HepG2 (cell line): ENCODE measurements around the gene STK32A. TPM values are rescaled to one million over a fixed set of nuclear protein-coding genes. Genes with fewer than 3 reads are reported as not detected.

ENCODE experiments used
- ATAC-seq: fragments of 200-7000 bp; cut with Tn5 transposase; 3 replicates; pipeline ENCODE4 v1.9.1; 2020; ENCODE audit warnings: mild to moderate bottlenecking, moderate library complexity
- BruUV-seq: library from RNA; stranded (reverse); fragments of 400-500 nt; replicated peaks from 2 replicates; lab custom pipeline; 2021; lab: Mats Ljungman, UMichigan
- CTCF ChIA-PET: fragments of 300-600 bp; formaldehyde crosslinking; extraction: SDS; loops from one replicate; lab custom pipeline; 2021; ENCODE audit warnings: low total read pairs, inconsistent platforms, low intra/inter-chr PET ratio; lab: Yijun Ruan, JAX
- POLR2A ChIA-PET: fragments of 350-600 bp; sonication (Branson Sonifier 250); formaldehyde crosslinking; loops from one replicate; lab custom pipeline; 2020; ENCODE audit warnings: antibody characterized with exemption, inconsistent platforms; lab: Yijun Ruan, JAX
- DNase-seq: peaks from one replicate; pipeline ENCODE4 v3.0.0-alpha.2; 2015; ENCODE audit warnings: low spot score
- FAIRE-seq: peaks from 3 replicates; lab custom pipeline; 2011; peaks lifted over from hg19 to GRCh38; lab: Jason Lieb, UNC
- H2AFZ ChIP-seq: one replicate; pipeline ENCODE4 v1.6.1; 2011; ENCODE audit warnings: low read length, inconsistent platforms
- H3K27ac ChIP-seq: fragments of 300-600 bp; 3 replicates; pipeline ENCODE4 v1.8.0; 2011; ENCODE audit warnings: mixed run types, mild to moderate bottlenecking, mixed read lengths, low read length, inconsistent platforms; ENCODE audit not compliant: insufficient read depth; ENCODE audit errors: extremely low read length
- H3K27me3 ChIP-seq, 2 experiments: fragments of 200-600 bp in 1 of 2; 2 replicates in 1 of 2; 3 replicates in 1 of 2; pipeline versions ENCODE4 v1.6.0 to v1.8.0; 2011; ENCODE audit warnings: low read length in 2 of 2, mild to moderate bottlenecking in 2 of 2, moderate library complexity in 2 of 2, inconsistent platforms in 1 of 2; ENCODE audit not compliant: insufficient read depth in 2 of 2, control insufficient read depth in 1 of 2
- H3K36me3 ChIP-seq, 2 experiments: fragments of 200-600 bp in 1 of 2; replicated peaks in 1 of 2; 2 replicates in 1 of 2; 3 replicates in 1 of 2; pipeline versions ENCODE4 v1.5.1 to v1.8.0; 2011; ENCODE audit warnings: low read length in 2 of 2, inconsistent platforms in 1 of 2; ENCODE audit not compliant: insufficient read depth in 2 of 2, control insufficient read depth in 1 of 2
- H3K4me1 ChIP-seq: 2 replicates; pipeline ENCODE4 v1.5.1; 2012; ENCODE audit warnings: low read length, inconsistent platforms; ENCODE audit not compliant: insufficient read depth
- H3K4me2 ChIP-seq: 2 replicates; pipeline ENCODE4 v1.6.0; 2011; ENCODE audit warnings: low read depth, low read length, inconsistent platforms
- H3K4me3 ChIP-seq, 3 experiments: fragments of 200-600 bp in 1 of 3; sonication (generic), shearing (Covaris generic) in 1 of 3; replicated peaks in 1 of 3; 2 replicates each; pipeline ENCODE4 v1.5.1; 2011 to 2016; ENCODE audit warnings: low read length in 3 of 3, inconsistent platforms in 2 of 3, low read depth in 2 of 3, mild to moderate bottlenecking in 2 of 3, control low read depth in 1 of 3, mixed read lengths in 1 of 3; ENCODE audit not compliant: insufficient read depth in 1 of 3
- H3K79me2 ChIP-seq: one replicate; pipeline ENCODE4 v1.6.1; 2011; ENCODE audit warnings: low read length, inconsistent platforms; ENCODE audit not compliant: insufficient read depth
- H3K9ac ChIP-seq: 2 replicates; pipeline ENCODE4 v1.6.0; 2011; ENCODE audit warnings: mild to moderate bottlenecking, low read depth, low read length, inconsistent platforms; ENCODE audit not compliant: insufficient read depth
- H3K9me3 ChIP-seq: 2 replicates; pipeline ENCODE4 v1.5.1; 2012; ENCODE audit warnings: mild to moderate bottlenecking, low read length
- H4K20me1 ChIP-seq: 2 replicates; pipeline ENCODE4 v1.6.0; 2011; ENCODE audit warnings: inconsistent platforms, mild to moderate bottlenecking, low read length, moderate library complexity; ENCODE audit not compliant: insufficient read depth
- BCLAF1 ChIP-seq: fragments of 450-650 bp; IDR thresholded peaks from 2 replicates; pipeline ENCODE4 v1.6.1; 2017; ENCODE audit warnings: mild to moderate bottlenecking
- ERF ChIP-seq: IDR thresholded peaks from 2 replicates; pipeline ENCODE4 v1.6.1; 2018; ENCODE audit warnings: missing biosample characterization, missing genetic modification reagents
- ZNF558 ChIP-seq: sonication (generic); formaldehyde crosslinking; IDR thresholded peaks from 2 replicates; pipeline ENCODE4 v1.9.0; 2022; ENCODE audit warnings: mild to moderate bottlenecking, missing genetic modification reagents, borderline replicate concordance
- ZNF782 ChIP-seq: sonication (generic); formaldehyde crosslinking; IDR thresholded peaks from 2 replicates; pipeline ENCODE4 v1.4.0; 2020; ENCODE audit warnings: missing genetic modification reagents, mild to moderate bottlenecking, borderline replicate concordance
- WGBS: methylation state at CpG from one replicate; pipeline ENCODE4 v1.1.6; 2017; ENCODE audit warnings: low lambda C conversion rate; 5-methylcytosine and 5-hydroxymethylcytosine counted together
- in situ Hi-C: cut with HindIII; loops from 2 replicates; pipeline ENCODE4 v1.10.0; 2017; ENCODE audit warnings: low pct_unique_long_range_greater_than_20kb; ENCODE audit not compliant: extremely low pct_ligation_motif_present
- intact Hi-C: fragments of 100-400 bp; cut with micrococcal nuclease; formaldehyde crosslinking; loops from one replicate; pipeline ENCODE4 v1.10.0; 2022; ENCODE audit not compliant: unreplicated experiment
- polyA plus RNA-seq, 8 experiments: library from polyadenylated mRNA; depleted of rRNA in 3 of 8; stranded (reverse) in 7 of 8; unstranded in 1 of 8; fragments of >200 nt; fragmentation: Illumina TruSeq in 4 of 8; extraction: Trizol in 4 of 8; gene quantifications; 2 replicates each; pipeline versions ENCODE4 v1.2.1 to v1.2.3, GENCODE V29; 2011 to 2016; ENCODE audit warnings: low read depth in 4 of 8, missing spikeins in 1 of 8, mixed read lengths in 1 of 8; ENCODE audit not compliant: insufficient read depth in 1 of 8
- total RNA-seq, 5 experiments: library from RNA; depleted of rRNA; stranded (reverse); fragments of >200 nt; fragmentation: Illumina TruSeq; extraction: Trizol; gene quantifications; 2 replicates each; pipeline ENCODE4 v1.2.3, GENCODE V29; 2016; ENCODE audit warnings: low read depth in 1 of 5
- TF ChIP-seq, protein P1 (sequence below): IDR thresholded peaks from 2 replicates; pipeline ENCODE4 v1.6.1; 2018; ENCODE audit warnings: missing genetic modification reagents, mild to moderate bottlenecking, missing compliant biosample characterization
- TF ChIP-seq, protein P2 (sequence below): sonication (generic); formaldehyde crosslinking; IDR thresholded peaks from 2 replicates; pipeline ENCODE4 v1.8.1; 2023; ENCODE audit warnings: mild to moderate bottlenecking, missing genetic modification reagents, borderline replicate concordance
- TF ChIP-seq, protein P3 (sequence below): sonication (generic); formaldehyde crosslinking; IDR thresholded peaks from 2 replicates; pipeline ENCODE4 v1.8.1; 2023; ENCODE audit warnings: missing genetic modification reagents, inconsistent platforms, borderline replicate concordance

The STK32A gene
- total and polyA plus RNA-seq, 2 of the 13 experiments (the other 11 are each of a cell fraction or from before 2014, with no cell fraction given), result not detected

GRCh38 chr5:147434049-147434448 is 199.2 kb downstream of the STK32A start:
- in situ Hi-C loops (no loop called here), intact Hi-C loops (no loop called here)
- ChIA-PET CTCF (no interaction called here), POLR2A (no interaction called here)
- no peak overlapping the region for H3K27ac ChIP-seq
- no peaks in the 10 kb centered on the region for H4K20me1 ChIP-seq
- no peak for FAIRE-seq
- H3K9ac ChIP-seq, result no peak overlapping the region
- WGBS, result 14% methylated on average over 3 of the region's 3 CpGs
- no peak overlapping the region for H3K4me2 ChIP-seq
- H3K4me3 ChIP-seq, result no peak overlapping the region
- H3K79me2 ChIP-seq, result no peaks in the 10 kb centered on the region
- ATAC-seq, result no peak
- no peaks in the 10 kb centered on the region for H3K36me3 ChIP-seq
- H3K9me3 ChIP-seq, result no peaks in the 10 kb centered on the region
- H2AFZ ChIP-seq, result no peak overlapping the region
- no peaks in the 10 kb centered on the region for H3K4me1 ChIP-seq
- no peak for DNase-seq
- H3K27me3 ChIP-seq, result no peaks in the 10 kb centered on the region
- TF ChIP-seq, protein P1, sequence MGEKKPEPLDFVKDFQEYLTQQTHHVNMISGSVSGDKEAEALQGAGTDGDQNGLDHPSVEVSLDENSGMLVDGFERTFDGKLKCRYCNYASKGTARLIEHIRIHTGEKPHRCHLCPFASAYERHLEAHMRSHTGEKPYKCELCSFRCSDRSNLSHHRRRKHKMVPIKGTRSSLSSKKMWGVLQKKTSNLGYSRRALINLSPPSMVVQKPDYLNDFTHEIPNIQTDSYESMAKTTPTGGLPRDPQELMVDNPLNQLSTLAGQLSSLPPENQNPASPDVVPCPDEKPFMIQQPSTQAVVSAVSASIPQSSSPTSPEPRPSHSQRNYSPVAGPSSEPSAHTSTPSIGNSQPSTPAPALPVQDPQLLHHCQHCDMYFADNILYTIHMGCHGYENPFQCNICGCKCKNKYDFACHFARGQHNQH (CRISPR knock-in tag), result no peak
- no TSS peak for BruUV-seq

- H3K27ac ChIP-seq, result no peak overlapping the region
- ChIA-PET POLR2A (no interaction called here), CTCF (no interaction called here)
- ATAC-seq, result no peak
- H2AFZ ChIP-seq, result no peak overlapping the region
- DNase-seq, result no peak
- in situ Hi-C loops, result no loop called here
- H3K4me3 ChIP-seq, result no peak overlapping the region
- TF ChIP-seq, protein P2, sequence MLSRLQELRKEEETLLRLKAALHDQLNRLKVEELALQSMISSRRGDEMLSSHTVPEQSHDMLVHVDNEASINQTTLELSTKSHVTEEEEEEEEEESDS, result no peak
- TF ChIP-seq ERF (CRISPR knock-in tag) (no peak), ZNF558 (CRISPR knock-in tag) (no peak), BCLAF1 (no peak), ZNF782 (no peak)
- TF ChIP-seq, protein P3, sequence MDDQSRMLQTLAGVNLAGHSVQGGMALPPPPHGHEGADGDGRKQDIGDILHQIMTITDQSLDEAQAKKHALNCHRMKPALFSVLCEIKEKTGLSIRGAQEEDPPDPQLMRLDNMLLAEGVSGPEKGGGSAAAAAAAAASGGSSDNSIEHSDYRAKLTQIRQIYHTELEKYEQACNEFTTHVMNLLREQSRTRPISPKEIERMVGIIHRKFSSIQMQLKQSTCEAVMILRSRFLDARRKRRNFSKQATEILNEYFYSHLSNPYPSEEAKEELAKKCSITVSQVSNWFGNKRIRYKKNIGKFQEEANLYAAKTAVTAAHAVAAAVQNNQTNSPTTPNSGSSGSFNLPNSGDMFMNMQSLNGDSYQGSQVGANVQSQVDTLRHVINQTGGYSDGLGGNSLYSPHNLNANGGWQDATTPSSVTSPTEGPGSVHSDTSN (CRISPR knock-in tag), result no peak
- no peaks in the 10 kb centered on the region for H3K9me3 ChIP-seq
- no peaks in the 10 kb centered on the region for H3K27me3 ChIP-seq
- FAIRE-seq, result no peak
- no peaks in the 10 kb centered on the region for H3K79me2 ChIP-seq
- intact Hi-C loops, result no loop called here
- WGBS, result 79% methylated on average over 3 of the region's 3 CpGs
- no peak overlapping the region for H3K4me2 ChIP-seq
- no peak overlapping the region for H3K9ac ChIP-seq
- H3K4me1 ChIP-seq, result no peaks in the 10 kb centered on the region
- H4K20me1 ChIP-seq, result no peaks in the 10 kb centered on the region
- no TSS peak for BruUV-seq
- no peaks in the 10 kb centered on the region for H3K36me3 ChIP-seq
Observed at GRCh38 chr5:147436596-147436995, 201.8 kb downstream of the STK32A start.
